NCI-H146 (cell line): ENCODE results near the gene B4GALT5.

ENCODE experiments used
- DNase-seq: peaks from one replicate; lab custom pipeline; 2025; lab: John Stamatoyannopoulos, UW

B4GALT5 gene

GRCh38 chr20:49583669-49584417 is 129.8 kb downstream of the B4GALT5 start:
- DNase-seq, result peak; percentile 69

GRCh38 chr20:49583343-49583668 is 130.4 kb downstream of the B4GALT5 start:
- no peak for DNase-seq
